ENCODE measurements around the gene NOP53. TPM values are rescaled to one million over a fixed set of nuclear protein-coding genes. Genes with fewer than 3 reads are reported as not detected.

The NOP53 gene
- total RNA-seq = 169 TPM
- long read RNA-seq, transcript NOP53-206 (2 exons, 265 nt) = minor isoform, 46 of 393 reads
- long read RNA-seq, transcript NOP53-201 (13 exons, 1,528 nt) = major isoform, 274 of 393 reads
- long read RNA-seq, partial matches to known transcripts = 65 of 393 reads
- long read RNA-seq, other reads (novel, unspliced or antisense) = 8 of 393 reads

DNA sequence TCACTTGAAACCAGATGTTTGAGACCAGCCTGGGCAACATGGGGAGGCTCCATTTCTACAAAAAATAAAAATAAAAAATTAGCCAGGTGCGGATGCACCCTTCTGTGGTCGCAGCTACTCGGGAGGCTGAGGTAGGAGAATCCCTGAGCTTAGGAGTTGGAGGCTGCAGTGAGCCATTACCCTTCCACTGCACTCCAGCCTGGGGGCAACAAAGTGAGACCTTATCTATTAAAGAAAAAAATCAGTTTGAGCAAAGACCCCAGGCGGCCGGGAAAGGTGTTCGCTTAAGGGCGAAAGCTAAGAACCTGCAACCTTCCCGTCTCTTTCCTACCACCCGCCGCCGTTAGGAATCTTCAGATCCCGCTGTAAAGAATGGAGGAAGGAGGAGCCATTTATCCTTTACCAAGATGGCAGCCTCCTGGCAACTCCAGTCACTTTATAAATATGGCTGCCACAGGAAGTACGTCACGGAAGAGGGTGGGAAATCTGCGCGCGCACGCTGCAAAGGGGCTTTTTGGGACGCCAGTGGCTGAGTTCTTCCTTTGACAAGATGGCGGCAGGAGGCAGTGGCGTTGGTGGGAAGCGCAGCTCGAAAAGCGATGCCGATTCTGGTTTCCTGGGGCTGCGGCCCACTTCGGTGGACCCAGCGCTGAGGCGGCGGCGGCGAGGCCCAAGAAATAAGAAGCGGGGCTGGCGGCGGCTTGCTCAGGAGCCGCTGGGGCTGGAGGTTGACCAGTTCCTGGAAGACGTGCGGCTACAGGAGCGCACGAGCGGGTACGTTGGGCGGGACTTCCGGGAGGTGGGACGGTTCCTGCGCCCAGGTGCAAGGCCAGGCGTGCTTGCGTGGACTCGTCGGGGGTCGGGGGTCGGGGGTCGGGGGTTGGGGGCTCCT lies at the start of gene NOP53:
NOP53 (plus strand) TSS at position 537 of the 892 bp plus-strand sequence; CDS start at position 551, 14 bp downstream.
- intact Hi-C loops (cut with micrococcal nuclease) = no loop called here
- ATAC-seq (peak; percentile 72), DNase-seq (peak; percentile 97)

DNA sequence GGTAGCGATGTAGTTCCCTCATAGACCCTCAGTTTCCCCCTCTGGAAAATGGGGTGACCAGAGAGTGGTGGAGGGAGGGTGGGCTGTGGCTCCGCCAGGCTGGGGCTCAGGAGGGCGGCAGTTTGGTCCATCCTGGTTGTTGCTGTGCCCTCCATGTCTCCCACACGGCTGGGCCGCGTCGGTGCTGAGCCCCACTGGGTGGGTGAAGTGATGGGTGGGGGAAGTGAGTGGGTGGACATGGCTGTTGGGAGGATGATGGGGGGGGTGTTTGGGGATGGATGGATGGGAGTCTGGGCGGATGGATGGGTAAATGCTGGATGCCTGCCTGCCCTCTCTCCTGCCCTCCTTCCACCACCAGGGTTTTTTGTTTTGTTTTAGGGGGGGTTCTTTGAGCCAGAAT lies 48.7 kb upstream of the NOP53 start:
- ATAC-seq (no peak), DNase-seq (no peak)
- intact Hi-C loops (cut with micrococcal nuclease) = no loop called here

DNA sequence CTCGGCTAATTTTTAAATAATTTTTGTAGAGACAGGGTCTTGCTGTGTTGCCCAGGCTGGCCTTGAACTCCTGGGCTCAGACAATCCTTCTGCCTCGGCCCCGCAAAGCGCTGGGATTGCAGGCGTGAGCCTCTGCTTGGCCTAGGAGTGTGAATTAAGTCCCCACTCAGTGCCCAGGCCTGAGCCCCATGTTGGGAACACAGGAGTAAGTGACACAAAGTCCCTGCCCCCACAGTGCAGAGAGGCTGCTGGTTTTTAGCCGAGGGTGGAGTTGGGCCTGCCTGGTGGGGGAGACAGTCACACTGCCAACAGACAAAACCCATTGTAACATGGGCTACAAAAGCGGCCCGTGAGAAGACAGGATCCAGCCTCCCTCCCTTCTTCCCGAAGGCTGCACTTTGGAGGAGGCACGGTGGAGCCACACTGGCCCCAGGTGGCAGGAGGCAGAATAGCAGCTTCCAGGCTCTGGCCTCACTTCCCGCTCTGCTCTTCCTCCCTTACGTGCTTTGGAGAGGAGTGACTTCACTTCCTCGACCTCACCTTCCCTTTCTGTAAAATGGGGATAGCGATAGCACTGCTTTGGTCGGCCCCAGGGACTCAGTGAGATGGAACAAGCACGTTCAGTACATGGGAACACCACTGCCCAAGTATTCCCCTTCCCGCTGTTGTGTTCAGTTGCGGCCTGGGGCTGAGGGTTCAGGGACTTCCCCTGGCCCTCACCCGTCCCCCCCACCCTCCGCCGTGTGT lies 47.3 kb upstream of the NOP53 start:
- intact Hi-C loops (cut with micrococcal nuclease) = no loop called here
- peak; percentile 88 for ATAC-seq
- DNase-seq = peak; percentile 79

DNA sequence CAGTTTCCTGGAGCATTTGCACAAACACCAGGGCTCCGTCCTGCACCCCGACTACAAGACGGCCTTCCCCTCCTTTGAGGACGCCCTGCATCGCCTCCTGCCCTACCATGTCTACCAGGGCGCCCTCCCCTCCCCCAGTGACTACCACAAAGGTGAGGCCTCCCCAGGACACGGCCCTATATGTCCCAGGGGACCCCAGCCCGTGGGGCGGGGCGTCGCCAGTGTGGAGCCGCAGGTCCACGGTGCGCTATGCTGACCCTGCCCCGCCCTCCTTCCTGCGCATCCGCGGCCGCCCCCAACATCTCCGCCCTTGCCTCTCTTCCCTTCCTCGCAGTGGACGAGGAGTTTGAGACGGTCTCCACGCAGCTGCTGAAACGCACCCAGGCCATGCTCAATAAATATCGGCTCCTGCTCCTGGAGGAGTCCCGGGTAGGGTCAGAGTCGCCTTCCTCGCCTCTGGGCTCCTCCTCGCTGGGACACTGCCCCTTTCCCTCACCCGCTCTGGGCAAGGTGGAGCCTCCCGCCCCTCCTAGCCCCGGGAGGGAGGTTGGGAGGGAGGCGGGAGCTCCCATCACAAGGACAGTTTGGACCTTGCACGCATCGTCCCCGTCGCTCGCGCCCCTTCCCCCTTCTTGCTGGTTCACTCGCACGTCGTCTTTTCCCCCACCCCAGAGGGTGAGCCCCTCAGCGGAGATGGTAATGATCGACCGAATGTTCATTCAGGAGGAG lies 46.6 kb upstream of the NOP53 start:
- DNase-seq = no peak
- intact Hi-C loops (cut with micrococcal nuclease) = no loop called here
- peak; percentile 6 for ATAC-seq

DNA sequence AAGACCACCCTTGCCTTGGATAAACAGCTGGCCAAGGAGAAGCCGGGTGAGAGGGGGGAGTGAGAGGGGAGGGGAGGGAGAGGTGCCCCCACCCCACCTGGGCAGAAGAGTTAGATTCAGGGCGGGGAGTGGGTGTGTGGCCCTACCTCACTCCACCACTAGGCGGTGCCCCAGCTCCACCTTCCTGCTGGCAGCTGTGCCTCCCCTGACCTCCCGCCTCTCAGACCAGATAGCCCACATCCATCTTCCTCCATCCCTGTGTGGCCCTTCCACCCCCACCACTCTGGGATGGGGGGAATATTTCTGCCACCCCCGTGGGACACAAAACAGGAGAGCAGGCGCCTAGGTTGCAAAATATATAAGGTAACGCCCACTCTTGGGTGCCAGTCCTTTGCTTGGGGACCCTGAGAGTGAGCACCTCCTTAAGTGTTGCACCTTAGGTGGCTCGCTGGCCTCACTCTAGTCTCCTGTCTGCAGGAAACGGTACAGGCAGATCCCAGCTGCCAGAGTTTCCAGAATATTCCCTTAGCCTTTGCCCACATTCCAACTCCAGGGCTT lies 45.9 kb upstream of the NOP53 start:
- ATAC-seq = peak; percentile 48
- intact Hi-C loops (cut with micrococcal nuclease) = no loop called here
- peak; percentile 65 for DNase-seq

DNA sequence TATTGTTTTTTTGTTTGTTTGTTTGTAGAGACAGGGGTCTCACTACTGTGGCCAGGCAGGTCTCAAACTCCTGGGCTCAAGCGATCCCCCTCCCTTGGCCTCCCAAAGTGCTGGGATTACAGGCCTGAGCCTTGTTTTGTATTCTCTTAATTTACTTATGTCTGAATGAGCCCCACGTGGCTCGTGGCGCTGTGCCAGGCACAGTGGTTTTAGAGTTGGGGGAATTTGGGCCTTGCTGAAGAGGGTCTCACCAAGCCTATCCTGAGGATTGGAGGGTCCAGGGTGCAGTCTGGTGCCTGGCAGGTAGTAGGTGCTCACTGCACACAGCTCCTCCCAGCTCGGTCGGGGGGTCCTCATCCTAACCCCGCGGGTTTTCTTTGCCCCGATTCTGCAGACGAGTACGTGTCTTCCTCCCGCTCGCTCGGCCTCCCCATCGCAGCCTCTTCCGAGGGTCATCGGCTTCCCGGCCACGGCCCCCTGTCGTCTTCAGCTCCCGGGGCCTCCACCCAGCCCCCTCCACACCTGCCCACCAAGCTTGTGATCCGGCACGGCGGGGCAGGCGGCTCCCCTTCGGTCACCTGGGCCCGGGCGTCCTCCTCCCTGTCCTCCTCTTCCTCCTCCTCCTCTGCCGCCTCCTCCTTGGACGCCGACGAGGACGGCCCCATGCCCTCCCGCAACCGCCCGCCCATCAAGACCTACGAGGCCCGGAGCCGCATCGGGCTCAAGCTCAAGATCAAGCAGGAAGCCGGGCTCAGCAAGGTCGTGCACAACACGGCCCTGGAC lies 44.2 kb upstream of the NOP53 start:
- intact Hi-C loops (cut with micrococcal nuclease) = no loop called here
- no peak for DNase-seq
- ATAC-seq = no peak

DNA sequence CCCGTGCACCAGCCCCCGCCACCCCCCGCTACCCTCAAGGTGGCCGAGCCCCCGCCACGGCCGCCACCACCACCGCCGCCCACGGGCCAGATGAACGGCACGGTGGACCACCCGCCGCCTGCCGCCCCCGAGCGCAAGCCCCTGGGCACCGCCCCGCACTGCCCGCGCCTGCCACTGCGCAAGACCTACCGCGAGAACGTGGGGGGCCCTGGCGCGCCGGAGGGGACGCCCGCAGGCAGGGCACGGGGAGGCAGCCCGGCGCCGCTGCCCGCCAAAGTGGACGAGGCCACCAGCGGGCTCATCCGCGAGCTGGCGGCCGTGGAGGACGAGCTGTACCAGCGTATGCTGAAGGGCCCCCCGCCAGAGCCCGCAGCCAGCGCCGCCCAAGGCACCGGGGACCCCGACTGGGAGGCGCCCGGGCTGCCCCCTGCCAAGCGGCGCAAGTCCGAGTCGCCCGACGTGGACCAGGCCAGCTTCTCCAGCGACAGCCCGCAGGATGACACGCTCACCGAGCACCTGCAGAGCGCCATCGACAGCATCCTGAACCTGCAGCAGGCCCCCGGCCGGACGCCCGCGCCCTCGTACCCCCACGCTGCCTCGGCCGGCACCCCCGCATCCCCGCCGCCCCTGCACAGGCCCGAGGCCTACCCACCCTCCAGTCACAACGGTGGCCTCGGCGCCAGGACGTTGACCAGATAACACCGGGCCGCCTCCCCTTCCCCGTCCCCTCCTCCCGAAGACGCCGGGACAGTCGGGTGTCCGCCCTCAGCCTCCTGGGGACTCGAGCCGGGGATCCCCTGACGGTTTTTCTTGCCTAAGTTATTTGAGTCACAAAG lies 43.4 kb upstream of the NOP53 start:
- no peak for DNase-seq
- ATAC-seq = no peak
- intact Hi-C loops (cut with micrococcal nuclease) = no loop called here

DNA sequence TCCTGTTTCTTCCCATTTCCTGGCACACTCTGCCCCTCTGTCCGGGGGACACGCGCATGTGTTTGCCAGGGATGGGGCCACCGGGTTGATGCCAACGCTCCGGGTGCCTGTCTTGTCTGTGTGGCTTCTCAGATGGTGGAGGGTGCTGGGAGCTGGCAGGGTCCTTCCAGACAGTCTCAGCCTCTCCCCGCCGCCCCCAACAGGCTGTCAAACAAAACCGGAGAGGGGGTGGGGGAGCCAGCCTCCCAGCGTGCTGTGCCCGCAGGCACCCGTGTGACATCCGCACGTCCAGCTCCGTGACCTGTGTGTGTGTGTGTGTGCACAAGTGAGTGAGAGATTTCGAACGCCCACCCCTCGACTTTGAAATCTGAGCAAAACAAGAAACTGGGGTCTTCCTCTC lies 42.7 kb upstream of the NOP53 start:
- ATAC-seq = no peak
- DNase-seq = no peak
- intact Hi-C loops (cut with micrococcal nuclease) = no loop called here

DNA sequence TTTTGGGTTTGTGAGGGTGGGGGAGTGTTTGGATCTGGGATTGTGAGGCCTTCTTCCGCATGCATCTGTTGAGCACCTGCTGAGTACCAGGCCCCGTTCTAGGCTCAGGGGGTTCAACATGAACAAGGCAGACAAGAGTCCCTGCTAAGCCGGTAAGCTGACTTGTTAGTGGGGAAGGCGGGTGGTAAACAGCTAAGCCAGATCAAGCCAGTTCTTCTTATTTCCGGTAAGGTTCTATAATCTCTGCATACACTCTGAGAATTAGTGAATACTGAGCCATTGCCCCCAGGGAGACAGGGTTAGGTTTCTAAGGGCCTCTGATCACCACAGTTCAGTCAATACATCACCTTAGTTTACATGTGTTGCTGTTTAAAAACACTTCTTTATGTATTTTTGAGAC lies 42.0 kb upstream of the NOP53 start:
- DNase-seq (no peak), ATAC-seq (no peak)
- intact Hi-C loops (cut with micrococcal nuclease) = no loop called here

DNA sequence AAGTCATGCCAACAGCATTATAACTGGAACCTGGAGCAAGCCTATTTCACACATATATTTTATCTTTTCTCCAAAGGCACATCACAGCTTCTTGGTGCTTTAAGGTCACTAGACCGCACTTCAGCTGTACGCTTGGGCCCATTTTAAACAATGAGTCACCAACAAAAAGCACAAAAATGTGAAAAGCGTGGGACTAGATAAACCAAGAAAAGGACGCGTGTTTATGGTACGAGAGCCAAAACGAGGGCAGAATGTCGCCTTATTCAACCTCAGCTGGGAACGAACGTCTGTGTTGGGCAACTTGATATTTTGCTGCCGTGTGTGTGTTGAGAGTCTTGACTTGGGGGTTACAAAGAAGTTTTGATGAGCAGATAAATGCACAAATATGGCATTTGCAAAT lies 41.3 kb upstream of the NOP53 start:
- DNase-seq (no peak), ATAC-seq (no peak)
- intact Hi-C loops (cut with micrococcal nuclease) = no loop called here

DNA sequence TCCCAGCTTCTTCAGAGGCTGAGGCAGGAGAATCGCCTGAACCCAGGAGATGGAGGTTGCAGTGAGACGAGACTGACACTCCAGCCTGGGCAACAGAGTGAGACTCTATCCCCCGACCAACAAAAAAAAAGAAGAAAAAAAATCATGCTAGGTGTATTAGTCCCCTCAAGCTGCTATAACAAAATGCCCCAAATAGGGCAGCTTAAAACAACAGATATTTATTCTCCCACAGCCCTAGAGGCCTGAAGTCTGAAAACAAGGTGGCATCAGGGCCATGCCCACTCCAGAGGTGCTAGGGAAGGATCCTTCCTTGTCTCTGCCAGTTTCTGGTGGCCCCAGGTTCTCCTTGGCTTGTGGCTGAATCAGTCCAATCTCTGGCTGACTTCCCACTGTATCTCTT lies 40.7 kb upstream of the NOP53 start:
- DNase-seq = no peak
- no peak for ATAC-seq
- intact Hi-C loops (cut with micrococcal nuclease) = loop anchor here (5.0 kb wide), 1 partner anchor 267 kb away; no protein-coding TSS in a partner anchor

DNA sequence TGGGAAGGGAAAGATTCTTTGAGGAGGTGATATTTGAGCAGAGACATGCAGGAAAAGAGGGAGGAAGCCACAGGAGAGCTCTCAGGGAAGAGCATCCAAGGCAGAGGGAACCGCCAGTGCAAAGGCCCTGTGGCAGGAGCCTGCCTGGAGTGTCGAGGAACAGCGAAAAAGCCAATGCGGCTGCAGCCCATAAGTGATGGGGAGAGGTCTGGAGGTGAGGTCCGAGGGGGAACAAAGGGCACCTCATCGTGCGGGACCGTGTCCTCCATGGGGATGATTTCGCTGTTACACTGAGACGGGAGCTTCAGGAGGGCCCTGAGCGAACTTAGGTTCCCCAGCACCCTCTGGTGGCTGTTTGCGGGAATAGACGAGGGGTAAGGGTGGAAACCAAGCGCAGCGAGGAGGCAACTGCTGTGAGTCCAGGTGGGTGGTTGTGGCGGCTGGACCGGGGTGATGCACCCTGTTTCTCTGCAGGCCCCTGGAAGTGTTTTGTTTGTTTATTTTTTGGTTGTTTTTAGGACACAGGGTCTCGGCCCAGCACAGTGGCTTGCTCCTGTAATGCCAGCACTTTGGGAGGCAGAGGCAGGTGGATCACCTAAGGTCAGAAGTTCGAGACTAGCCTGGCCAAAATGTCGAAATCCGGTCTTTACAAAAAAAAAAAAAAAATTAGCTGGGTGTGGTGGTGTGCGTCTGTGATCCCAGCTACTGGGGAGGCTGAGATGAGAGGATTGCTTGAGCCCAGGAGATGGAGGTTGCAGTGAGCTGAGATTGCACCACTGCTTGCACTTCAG lies 38.0 kb upstream of the NOP53 start:
- DNase-seq (peak; percentile 78), ATAC-seq (peak; percentile 85)
- intact Hi-C loops (cut with micrococcal nuclease) = loop anchor here (5.0 kb wide), 1 partner anchor 270 kb away; no protein-coding TSS in a partner anchor

DNA sequence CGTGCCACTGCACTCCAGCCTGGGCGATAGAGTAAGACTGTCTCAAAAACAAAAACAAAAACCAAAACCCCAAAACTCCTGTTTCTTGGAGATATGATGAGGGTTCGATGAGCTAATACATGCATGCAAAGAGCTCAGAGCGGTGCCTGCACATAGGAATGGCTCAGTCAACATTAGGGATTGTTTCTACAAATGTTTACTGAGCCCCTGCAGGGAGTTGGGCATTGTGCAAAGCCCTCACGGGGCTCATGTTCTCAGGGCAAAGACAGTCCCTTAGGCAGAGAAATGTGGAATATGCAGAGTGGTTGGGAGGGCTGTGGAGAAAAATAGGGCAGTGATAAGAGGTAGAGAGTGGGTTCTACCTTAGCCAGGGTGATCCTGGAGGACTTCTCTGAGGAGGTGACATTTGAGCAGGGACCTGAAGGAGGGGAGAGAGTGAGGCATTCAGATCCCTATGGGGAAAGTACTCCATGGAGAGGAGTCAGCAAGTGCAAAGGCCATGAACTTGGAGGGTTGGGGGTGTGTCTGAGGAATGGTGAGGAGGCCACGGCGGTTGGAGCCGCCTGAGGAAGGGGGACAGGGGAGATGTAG lies 33.6 kb upstream of the NOP53 start:
- DNase-seq = no peak
- no peak for ATAC-seq
- intact Hi-C loops (cut with micrococcal nuclease) = no loop called here

DNA sequence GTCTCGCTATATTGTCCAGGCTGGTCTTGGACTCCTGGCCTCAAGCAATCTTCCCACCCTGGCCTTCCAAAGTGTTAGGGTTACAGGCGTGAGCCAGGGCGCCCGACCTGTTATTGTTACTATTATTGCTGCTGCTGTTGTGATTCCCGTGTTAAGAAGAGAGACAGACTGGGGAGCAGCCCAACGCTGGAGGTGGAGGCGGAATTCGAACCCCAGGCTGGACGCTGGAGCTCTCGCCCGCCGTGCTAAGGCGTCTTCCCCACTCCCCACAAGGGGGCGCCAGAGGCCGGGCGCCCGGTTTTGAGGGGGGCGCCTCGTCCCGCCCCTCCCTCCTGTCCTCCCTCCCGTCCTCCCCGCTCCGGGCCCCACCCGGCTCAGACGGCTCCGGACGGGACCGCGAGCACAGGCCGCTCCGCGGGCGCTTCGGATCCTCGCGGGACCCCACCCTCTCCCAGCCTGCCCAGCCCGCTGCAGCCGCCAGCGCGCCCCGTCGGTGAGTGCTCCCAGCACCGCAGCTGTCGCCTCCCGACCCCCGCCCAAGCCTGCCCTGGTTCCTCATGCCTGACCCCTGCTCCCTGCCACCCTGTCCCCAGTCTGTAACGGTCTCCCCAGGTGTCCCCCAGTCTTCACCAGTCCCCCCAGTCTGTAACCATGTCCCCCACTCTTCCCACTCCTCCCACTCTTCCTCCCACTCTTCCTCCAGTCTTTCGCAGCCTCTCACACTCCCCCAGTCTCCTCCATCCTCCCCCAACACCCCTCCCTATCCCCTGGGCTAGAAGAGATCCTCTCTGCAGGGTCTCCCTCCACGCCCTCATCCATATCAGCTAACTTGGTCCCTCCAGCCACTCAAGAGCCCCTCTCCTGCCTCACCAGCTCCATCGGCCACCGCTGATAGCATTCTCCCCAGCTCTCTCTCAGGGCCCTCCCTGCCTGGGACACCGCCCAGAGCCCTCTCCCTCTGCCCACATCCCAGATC lies 32.0 kb upstream of the NOP53 start, which contains the start of gene EHD2:
EHD2 (plus strand) TSS at position 377 of the 976 bp plus-strand sequence. CDS start 3,191 bp downstream, outside the sequence.
- intact Hi-C loops (cut with micrococcal nuclease) = no loop called here
- peak; percentile 96 for ATAC-seq
- peak; percentile 85 for DNase-seq

DNA sequence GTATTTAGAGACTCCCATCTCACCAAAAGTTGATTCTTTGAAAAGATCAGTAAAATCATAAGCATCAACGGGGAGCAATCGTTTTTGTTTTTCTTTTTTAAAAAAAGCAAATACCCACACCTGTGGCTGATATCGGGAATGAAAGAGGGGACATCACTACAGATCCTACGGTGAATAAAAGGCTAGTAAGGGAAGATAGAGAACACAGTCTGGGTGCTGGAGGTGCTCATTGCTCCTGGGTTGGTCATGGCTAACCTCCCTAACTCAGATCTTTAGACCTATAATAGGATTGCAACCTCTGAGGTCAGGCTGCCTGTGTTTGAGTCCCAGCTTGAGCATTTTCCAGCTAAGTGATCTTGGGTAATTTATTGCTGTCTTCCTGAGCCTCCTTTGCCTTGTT lies 31.0 kb upstream of the NOP53 start:
- ATAC-seq (no peak), DNase-seq (no peak)
- intact Hi-C loops (cut with micrococcal nuclease) = no loop called here
